Osteoblast (primary cell): ENCODE measurements around the gene PDCD5. TPM values are rescaled to one million over a fixed set of nuclear protein-coding genes. Genes with fewer than 3 reads are reported as not detected.
"Not testable (repeated sequence)": the region's sequence is repeated elsewhere in the genome, so short reads cannot be mapped to it uniquely, and the experiment has no call there.

ENCODE experiments used
- DNase-seq: peaks from one replicate; pipeline ENCODE4 v3.0.0; 2011; ENCODE audit warnings: low spot score, mixed read lengths; ENCODE audit not compliant: insufficient read length; ENCODE audit errors: missing footprints
- H2AFZ ChIP-seq: 2 replicates; pipeline ENCODE4 v1.6.0; 2011; ENCODE audit warnings: mild to moderate bottlenecking, low read length
- H3K27ac ChIP-seq: 2 replicates; pipeline ENCODE4 v1.5.1; 2011; ENCODE audit warnings: mild to moderate bottlenecking, low read depth, low read length, moderate library complexity
- H3K27me3 ChIP-seq: 2 replicates; pipeline ENCODE4 v1.6.0; 2012; ENCODE audit warnings: mild to moderate bottlenecking, control low read depth, inconsistent platforms, low read length, moderate library complexity; ENCODE audit not compliant: insufficient read depth
- H3K36me3 ChIP-seq: 2 replicates; pipeline ENCODE4 v1.5.1; 2011; ENCODE audit warnings: mild to moderate bottlenecking, low read length, control low read depth, moderate library complexity; ENCODE audit not compliant: insufficient read depth
- H3K4me1 ChIP-seq: 2 replicates; pipeline ENCODE4 v1.5.1; 2011; ENCODE audit warnings: mild to moderate bottlenecking, low read length, control low read depth, moderate library complexity; ENCODE audit not compliant: insufficient read depth
- H3K4me2 ChIP-seq: 2 replicates; pipeline ENCODE4 v1.6.0; 2011; ENCODE audit warnings: mild to moderate bottlenecking, low read length; ENCODE audit not compliant: insufficient read depth
- H3K4me3 ChIP-seq: fragments of 200-600 bp; sonication (generic); 3 replicates; pipeline ENCODE4 v1.5.1; 2012; ENCODE audit warnings: mild to moderate bottlenecking, low read length, inconsistent platforms; ENCODE audit not compliant: insufficient read depth
- H3K79me2 ChIP-seq: 2 replicates; pipeline ENCODE4 v1.6.0; 2012; ENCODE audit warnings: mild to moderate bottlenecking, low read length, control low read depth, inconsistent platforms; ENCODE audit not compliant: insufficient read depth
- H3K9me3 ChIP-seq: 2 replicates; pipeline ENCODE4 v1.5.1; 2011; ENCODE audit warnings: low read depth, low read length, control low read depth
- H4K20me1 ChIP-seq: 2 replicates; pipeline ENCODE4 v1.6.0; 2012; ENCODE audit warnings: mild to moderate bottlenecking, low read length, control low read depth; ENCODE audit not compliant: insufficient read depth
- CTCF ChIP-seq: IDR thresholded peaks from 2 replicates; pipeline ENCODE4 v1.5.1; 2011; ENCODE audit warnings: mild to moderate bottlenecking, low read depth, low read length, moderate library complexity; ENCODE audit errors: extremely low read depth
- total RNA-seq: library from RNA; depleted of rRNA; stranded (reverse); fragments of >200 nt; gene quantifications from 2 replicates; pipeline ENCODE4 v1.2.3, GENCODE V29; 2012

PDCD5 gene
- total RNA-seq, 1 donor = 51.0 TPM

GRCh38 chr19:32563761-32564160 lies 17.2 kb upstream of the PDCD5 start:
- Histone ChIP-seq H3K4me1 (peaks cover 5% of the 10 kb centered on the region), H4K20me1 (no peaks in the 10 kb centered on the region), H3K4me2 (no peak overlapping the region), H3K9me3 (no peaks in the 10 kb centered on the region), H3K79me2 (no peaks in the 10 kb centered on the region), H3K27me3 (peaks cover 8% of the 10 kb centered on the region), H3K27ac (no peak overlapping the region), H3K36me3 (no peaks in the 10 kb centered on the region), H2AFZ (no peak overlapping the region), H3K4me3 (no peak overlapping the region)
- no peak for DNase-seq
- no peak for TF ChIP-seq CTCF

GRCh38 chr19:32566246-32566830 lies 14.7 kb upstream of the PDCD5 start:
- H3K27me3 ChIP-seq = peaks cover 8% of the 10 kb centered on the region
- no peaks in the 10 kb centered on the region for H3K9me3 ChIP-seq
- H3K36me3 ChIP-seq = no peaks in the 10 kb centered on the region
- H3K4me1 ChIP-seq = peaks cover 5% of the 10 kb centered on the region
- no peak overlapping the region for H2AFZ ChIP-seq
- no peaks in the 10 kb centered on the region for H4K20me1 ChIP-seq
- H3K79me2 ChIP-seq = no peaks in the 10 kb centered on the region
- peak; percentile 76 for DNase-seq
- no peak overlapping the region for H3K27ac ChIP-seq
- TF ChIP-seq CTCF = no peak
- H3K4me3 ChIP-seq = no peak overlapping the region
- no peak overlapping the region for H3K4me2 ChIP-seq

GRCh38 chr19:32567486-32567885 lies 13.5 kb upstream of the PDCD5 start:
- H3K9me3 ChIP-seq = no peaks in the 10 kb centered on the region
- H3K36me3 ChIP-seq = no peaks in the 10 kb centered on the region
- no peak overlapping the region for H3K4me3 ChIP-seq
- H2AFZ ChIP-seq = no peak overlapping the region
- peaks cover 5% of the 10 kb centered on the region for H3K4me1 ChIP-seq
- no peak for DNase-seq
- H3K27me3 ChIP-seq = peaks cover 8% of the 10 kb centered on the region
- no peaks in the 10 kb centered on the region for H3K79me2 ChIP-seq
- H3K4me2 ChIP-seq = no peak overlapping the region
- no peaks in the 10 kb centered on the region for H4K20me1 ChIP-seq
- no peak for TF ChIP-seq CTCF
- no peak overlapping the region for H3K27ac ChIP-seq

- H3K36me3 ChIP-seq = no peaks in the 10 kb centered on the region
- no peaks in the 10 kb centered on the region for H3K79me2 ChIP-seq
- no peak overlapping the region for H3K4me3 ChIP-seq
- peaks cover 19% of the 10 kb centered on the region for H3K27me3 ChIP-seq
- peak; percentile 89 for DNase-seq
- no peaks in the 10 kb centered on the region for H3K9me3 ChIP-seq
- H4K20me1 ChIP-seq = no peaks in the 10 kb centered on the region
- peak; percentile 81 for TF ChIP-seq CTCF
- H3K27ac ChIP-seq = no peak overlapping the region
- no peak overlapping the region for H2AFZ ChIP-seq
- H3K4me2 ChIP-seq = no peak overlapping the region
- peaks cover 5% of the 10 kb centered on the region for H3K4me1 ChIP-seq
These were observed 10.8 kb upstream of the PDCD5 start for GRCh38 chr19:32570081-32570785.

GRCh38 chr19:32571471-32572075 lies 9.4 kb upstream of the PDCD5 start:
- H3K4me2 ChIP-seq, H3K4me1 ChIP-seq, H4K20me1 ChIP-seq, H2AFZ ChIP-seq, H3K27ac ChIP-seq, H3K36me3 ChIP-seq, H3K4me3 ChIP-seq, H3K9me3 ChIP-seq, DNase-seq, H3K79me2 ChIP-seq: not testable (repeated sequence)
- peaks cover 19% of the 10 kb centered on the region for H3K27me3 ChIP-seq
